Natural killer cell (primary cell): ENCODE data around the gene EFCAB10. TPM values are rescaled to one million over a fixed set of nuclear protein-coding genes. Genes with fewer than 3 reads are reported as not detected.

ENCODE experiments used
- ATAC-seq, 3 donors: fragments of 150-1000 bp in 2 of 3; fragments of 200-7000 bp in 1 of 3; cut with Tn5 transposase; 1 replicate in 1 of 3; 2 replicates in 2 of 3; pipeline ENCODE4 v1.10.0; 2021; ENCODE audit warnings: mild to moderate bottlenecking in 2 of 3, moderate library complexity in 2 of 3
- DNase-seq, 2 donors: peaks; one replicate each; pipeline versions ENCODE4 v3.0.0 to v3.0.0-alpha.2; 2013 to 2021; ENCODE audit warnings: mixed read lengths in 1 of 2
- H3K27ac ChIP-seq: one replicate; pipeline ENCODE4 v1.5.1; 2013; ENCODE audit warnings: mild to moderate bottlenecking, low read length
- H3K27me3 ChIP-seq: one replicate; pipeline ENCODE4 v1.6.1; 2013; ENCODE audit warnings: low read length; ENCODE audit not compliant: control insufficient read depth, insufficient read depth
- H3K36me3 ChIP-seq: one replicate; pipeline ENCODE4 v1.6.1; 2013; ENCODE audit warnings: low read length; ENCODE audit not compliant: control insufficient read depth, insufficient read depth
- H3K4me1 ChIP-seq: one replicate; pipeline ENCODE4 v1.6.1; 2013; ENCODE audit warnings: low read length; ENCODE audit not compliant: control insufficient read depth, insufficient read depth
- H3K4me3 ChIP-seq: one replicate; pipeline ENCODE4 v1.5.1; 2013; ENCODE audit warnings: low read length
- H3K9me3 ChIP-seq: one replicate; pipeline ENCODE4 v1.6.1; 2013; ENCODE audit warnings: low read length; ENCODE audit not compliant: control insufficient read depth, insufficient read depth
- H3K27ac Mint-ChIP-seq, 2 donors: one replicate each; pipeline ENCODE4 v1.8.0; 2022; ENCODE audit warnings: mild to moderate bottlenecking in 2 of 2, mixed read lengths in 2 of 2, moderate library complexity in 1 of 2
- H3K27me3 Mint-ChIP-seq, 2 donors: one replicate each; pipeline ENCODE4 v1.8.0; 2022; ENCODE audit warnings: low read depth in 2 of 2, mixed read lengths in 2 of 2
- H3K36me3 Mint-ChIP-seq: one replicate; pipeline ENCODE4 v1.8.0; 2022; ENCODE audit warnings: mixed read lengths
- H3K4me1 Mint-ChIP-seq, 2 donors: one replicate each; pipeline ENCODE4 v1.8.0; 2022; ENCODE audit warnings: mixed read lengths in 2 of 2
- H3K4me3 Mint-ChIP-seq: one replicate; pipeline ENCODE4 v1.8.0; 2022; ENCODE audit warnings: mild to moderate bottlenecking, moderate library complexity, mixed read lengths
- H3K9me3 Mint-ChIP-seq, 2 donors: one replicate each; pipeline ENCODE4 v1.8.0; 2022; ENCODE audit warnings: mixed read lengths in 2 of 2
- CTCF ChIP-seq: fragments of 200-600 bp; IDR thresholded peaks from one replicate; pipeline ENCODE4 v1.8.0; 2022; ENCODE audit warnings: antibody characterized with exemption
- WGBS: methylation state at CpG from one replicate; pipeline ENCODE4 v1.1.7; 2013; ENCODE audit warnings: missing lambda C conversion rate; ENCODE audit not compliant: insufficient coverage; 5-methylcytosine and 5-hydroxymethylcytosine counted together
- intact Hi-C: fragments of 100-400 bp; cut with micrococcal nuclease; formaldehyde crosslinking; loops from one replicate; pipeline ENCODE4 v1.14.2; 2022
- total RNA-seq, 4 donors: library from RNA; stranded (reverse); fragments of 120-200 nt in 1 of 4; gene quantifications; one replicate each; pipeline versions ENCODE4 v1.2.3 to v1.2.4, GENCODE V29; 2013 to 2022

The EFCAB10 gene
- total RNA-seq, 3 donors from 2014 or later (not counting 1 experiment from before 2014, with no cell fraction given): 0.43 to 1.9 TPM; not detected in 1

- Mint-ChIP-seq H3K36me3 (peaks cover 19% of the 10 kb centered on the region), H3K4me3 (no peak overlapping the region)
- peaks cover 39% of the 10 kb centered on the region for H3K36me3 ChIP-seq
Observed at GRCh38 chr7:105623378-105623777, 42.1 kb upstream of the EFCAB10 start.

GRCh38 chr7:105622106-105622731 is 40.9 kb upstream of the EFCAB10 start:
- H3K9me3 ChIP-seq: no peaks in the 10 kb centered on the region
- H3K27me3 Mint-ChIP-seq: no peaks in the 10 kb centered on the region
- H3K27ac Mint-ChIP-seq: no peak overlapping the region
- peaks cover 42% of the 10 kb centered on the region for H3K36me3 ChIP-seq
- H3K9me3 Mint-ChIP-seq: peaks cover 2 to 3% of the 10 kb centered on the region in 2 donors
- no peak for DNase-seq
- TF ChIP-seq CTCF: no peak
- intact Hi-C loops: no loop called here
- no peak overlapping the region for H3K27ac ChIP-seq
- H3K4me1 ChIP-seq: no peaks in the 10 kb centered on the region
- H3K4me3 Mint-ChIP-seq: no peak overlapping the region
- no peak overlapping the region for H3K4me3 ChIP-seq
- no peaks in the 10 kb centered on the region for H3K27me3 ChIP-seq
- ATAC-seq: no peak
- H3K4me1 Mint-ChIP-seq: no peaks in the 10 kb centered on the region
- peaks cover 19% of the 10 kb centered on the region for H3K36me3 Mint-ChIP-seq
- 92% methylated on average over 12 of the region's 15 CpGs for WGBS

More at GRCh38 chr7:105623378-105623777, 42.1 kb upstream of the EFCAB10 start:
- no peak for ATAC-seq
- no peak for DNase-seq
- H3K27ac ChIP-seq: no peak overlapping the region
- 90% methylated on average over 5 of the region's 5 CpGs for WGBS
- no peaks in the 10 kb centered on the region for H3K27me3 ChIP-seq
- intact Hi-C loops: no loop called here
- H3K9me3 ChIP-seq: no peaks in the 10 kb centered on the region
- H3K27ac Mint-ChIP-seq: no peak overlapping the region
- TF ChIP-seq CTCF: no peak
- H3K4me1 Mint-ChIP-seq: no peaks in the 10 kb centered on the region
- H3K9me3 Mint-ChIP-seq: peaks cover 2 to 3% of the 10 kb centered on the region in 2 donors
- no peaks in the 10 kb centered on the region for H3K4me1 ChIP-seq
- no peaks in the 10 kb centered on the region for H3K27me3 Mint-ChIP-seq
- H3K4me3 ChIP-seq: no peak overlapping the region

GRCh38 chr7:105621617-105622016 is 40.3 kb upstream of the EFCAB10 start:
- H3K9me3 Mint-ChIP-seq: peaks cover 2 to 3% of the 10 kb centered on the region in 2 donors
- 100% methylated on average over 1 of the region's 3 CpGs for WGBS
- Histone ChIP-seq H3K27ac (no peak overlapping the region), H3K27me3 (no peaks in the 10 kb centered on the region), H3K9me3 (no peaks in the 10 kb centered on the region), H3K4me1 (no peaks in the 10 kb centered on the region), H3K4me3 (no peak overlapping the region), H3K36me3 (peaks cover 39% of the 10 kb centered on the region)
- no peak overlapping the region for H3K27ac Mint-ChIP-seq
- intact Hi-C loops: no loop called here
- TF ChIP-seq CTCF: no peak
- DNase-seq: no peak
- no peak for ATAC-seq
- no peak overlapping the region for H3K4me3 Mint-ChIP-seq
- H3K4me1 Mint-ChIP-seq: no peaks in the 10 kb centered on the region
- peaks cover 15% of the 10 kb centered on the region for H3K36me3 Mint-ChIP-seq
- no peaks in the 10 kb centered on the region for H3K27me3 Mint-ChIP-seq

GRCh38 chr7:105621176-105621575 is 39.9 kb upstream of the EFCAB10 start:
- Mint-ChIP-seq H3K36me3 (peaks cover 11% of the 10 kb centered on the region), H3K27ac (no peak overlapping the region), H3K4me3 (no peak overlapping the region), H3K4me1 (no peaks in the 10 kb centered on the region), H3K9me3 (peaks cover 2 to 3% of the 10 kb centered on the region in 2 donors), H3K27me3 (no peaks in the 10 kb centered on the region)
- Histone ChIP-seq H3K4me3 (no peak overlapping the region), H3K27ac (no peak overlapping the region), H3K36me3 (peaks cover 36% of the 10 kb centered on the region), H3K9me3 (no peaks in the 10 kb centered on the region), H3K4me1 (no peaks in the 10 kb centered on the region), H3K27me3 (no peaks in the 10 kb centered on the region)
- intact Hi-C loops: no loop called here
- WGBS: no CpG with 5 or more reads among the region's 2 CpGs
- DNase-seq (no peak), ATAC-seq (no peak)
- TF ChIP-seq CTCF: no peak
